GM12878 (cell line): ENCODE measurements around the gene NUP54. TPM values are rescaled to one million over a fixed set of nuclear protein-coding genes. Genes with fewer than 3 reads are reported as not detected.

Experiments used
- ATAC-seq: fragments of 200-7000 bp; cut with Tn5 transposase; 3 replicates; pipeline ENCODE4 v1.9.1; 2020; ENCODE audit warnings: mild to moderate bottlenecking, moderate library complexity
- BruUV-seq: library from RNA; stranded (reverse); fragments of 400-500 nt; replicated peaks from 2 replicates; lab custom pipeline; 2021; lab: Mats Ljungman, UMichigan
- CTCF ChIA-PET: fragments of 300-600 bp; sonication (Branson Sonifier 250); formaldehyde crosslinking; extraction: SDS; loops from one replicate; lab custom pipeline; 2021; ENCODE audit warnings: inconsistent platforms; lab: Yijun Ruan, JAX
- POLR2A ChIA-PET: fragments of 350-600 bp; formaldehyde crosslinking; extraction: SDS; loops from one replicate; lab custom pipeline; 2021; ENCODE audit warnings: inconsistent platforms; lab: Charles Lee
- RAD21 ChIA-PET: fragments of 300-600 bp; sonication (Branson Sonifier 250); formaldehyde crosslinking; loops from one replicate; lab custom pipeline; 2023; ENCODE audit warnings: antibody characterized with exemption; ENCODE audit not compliant: unreplicated experiment; lab: Charles Lee
- SMC1A ChIA-PET: fragments of 300-600 bp; sonication (Branson Sonifier 250); formaldehyde crosslinking; loops from one replicate; lab custom pipeline; 2023; ENCODE audit not compliant: unreplicated experiment, uncharacterized antibody; lab: Charles Lee
- DNase-seq: peaks from one replicate; pipeline ENCODE4 v3.0.0-alpha.2; 2011; ENCODE audit warnings: low read depth, low spot score
- FAIRE-seq: peaks from 3 replicates; lab custom pipeline; 2011; peaks lifted over from hg19 to GRCh38; lab: Jason Lieb, UNC
- H2AFZ ChIP-seq: 2 replicates; pipeline ENCODE4 v1.6.0; 2011; ENCODE audit warnings: low read depth, low read length, control low read depth; ENCODE audit not compliant: control insufficient read depth
- H3K27ac ChIP-seq: 2 replicates; pipeline ENCODE4 v1.5.1; 2011; ENCODE audit warnings: control low read depth; ENCODE audit not compliant: control insufficient read depth, insufficient read depth
- H3K27me3 ChIP-seq, 2 experiments: replicated peaks in 1 of 2; 2 replicates each; pipeline versions ENCODE4 v1.6.0 to v1.6.1; 2011; ENCODE audit warnings: low read length in 1 of 2; ENCODE audit not compliant: control insufficient read depth in 2 of 2, insufficient read depth in 2 of 2
- H3K36me3 ChIP-seq, 2 experiments: 2 replicates each; pipeline ENCODE4 v1.5.1; 2011; ENCODE audit warnings: low read length in 1 of 2; ENCODE audit not compliant: control insufficient read depth in 2 of 2, insufficient read depth in 2 of 2
- H3K4me1 ChIP-seq: 2 replicates; pipeline ENCODE4 v1.6.1; 2011; ENCODE audit warnings: mild to moderate bottlenecking, low read length, moderate library complexity, mixed read lengths; ENCODE audit not compliant: control insufficient read depth, insufficient read depth
- H3K4me2 ChIP-seq: 2 replicates; pipeline ENCODE4 v1.6.0; 2011; ENCODE audit warnings: control low read depth; ENCODE audit not compliant: control insufficient read depth, insufficient read depth
- H3K4me3 ChIP-seq: fragments of 200-600 bp; sonication (generic); 2 replicates; pipeline ENCODE4 v1.5.1; 2016
- H3K79me2 ChIP-seq: 2 replicates; pipeline ENCODE4 v1.6.0; 2011; ENCODE audit warnings: low read length; ENCODE audit not compliant: control insufficient read depth, insufficient read depth
- H3K9ac ChIP-seq: 2 replicates; pipeline ENCODE4 v1.8.0; 2011; ENCODE audit warnings: low read length, control low read depth, mixed read lengths; ENCODE audit not compliant: control insufficient read depth, insufficient read depth
- H3K9me3 ChIP-seq: replicated peaks from 3 replicates; pipeline ENCODE4 v1.5.1; 2011; ENCODE audit warnings: mild to moderate bottlenecking, low read length; ENCODE audit not compliant: control insufficient read depth, insufficient read depth
- H4K20me1 ChIP-seq: 2 replicates; pipeline ENCODE4 v1.6.0; 2011; ENCODE audit not compliant: control insufficient read depth, insufficient read depth
- EGR1 ChIP-seq, 2 experiments: IDR thresholded peaks; 1 replicate in 1 of 2; 2 replicates in 1 of 2; pipeline ENCODE4 v1.6.1; 2011 to 2012; ENCODE audit warnings: low read depth in 2 of 2, low read length in 2 of 2, borderline replicate concordance in 1 of 2, mild to moderate bottlenecking in 1 of 2, moderate library complexity in 1 of 2
- FOXM1 ChIP-seq: IDR thresholded peaks from 2 replicates; pipeline ENCODE4 v1.6.1; 2012; ENCODE audit warnings: low read depth, mild to moderate bottlenecking, inconsistent platforms, low read length, moderate library complexity
- HSF1 ChIP-seq: fragments of 150-350 bp; IDR thresholded peaks from 2 replicates; pipeline ENCODE4 v1.6.1; 2014; ENCODE audit warnings: mild to moderate bottlenecking, low read depth, low read length
- JUND ChIP-seq: IDR thresholded peaks from 2 replicates; pipeline ENCODE4 v1.6.1; 2012; ENCODE audit warnings: low read depth, mild to moderate bottlenecking, low read length, improper control_type of control experiment, moderate library complexity
- NFXL1 ChIP-seq: fragments of 450-650 bp; IDR thresholded peaks from 2 replicates; pipeline ENCODE4 v1.6.1; 2017; ENCODE audit warnings: antibody characterized with exemption, mild to moderate bottlenecking, borderline replicate concordance
- RAD51 ChIP-seq: fragments of 450-650 bp; IDR thresholded peaks from 2 replicates; pipeline ENCODE4 v1.6.1; 2016; ENCODE audit warnings: moderate library complexity, mild to moderate bottlenecking, inconsistent platforms
- SMAD1 ChIP-seq: fragments of 450-650 bp; IDR thresholded peaks from 2 replicates; pipeline ENCODE4 v1.6.1; 2018; ENCODE audit warnings: mild to moderate bottlenecking, low read depth; ENCODE audit not compliant: partially characterized antibody
- SMAD5 ChIP-seq: IDR thresholded peaks from 2 replicates; pipeline ENCODE4 v1.6.1; 2016; ENCODE audit warnings: antibody characterized with exemption, low read depth
- STAT3 ChIP-seq: IDR thresholded peaks from 2 replicates; pipeline ENCODE4 v1.6.1; 2011; ENCODE audit warnings: low read depth, low read length, improper control_type of control experiment
- ZNF207 ChIP-seq: fragments of 450-650 bp; IDR thresholded peaks from 2 replicates; pipeline ENCODE4 v1.6.1; 2014; ENCODE audit warnings: antibody characterized with exemption, mild to moderate bottlenecking, borderline replicate concordance
- ZSCAN29 ChIP-seq: fragments of 450-650 bp; IDR thresholded peaks from 2 replicates; pipeline ENCODE4 v1.6.1; 2017; ENCODE audit warnings: mild to moderate bottlenecking, moderate library complexity
- WGBS: methylation state at CpG from one replicate; pipeline ENCODE4 v1.1.6; 2016; ENCODE audit warnings: low lambda C conversion rate; ENCODE audit not compliant: insufficient replicate concordance, insufficient coverage; ENCODE audit errors: missing lambda C conversion rate; 5-methylcytosine and 5-hydroxymethylcytosine counted together
- in situ Hi-C: fragments of 300-500 bp; cut with MboI; formaldehyde crosslinking; loops from 9 replicates; pipeline ENCODE4 v1.14.3; 2018; ENCODE audit warnings: mixed read lengths
- intact Hi-C: fragments of 100-400 bp; cut with micrococcal nuclease; formaldehyde crosslinking; loops from one replicate; pipeline ENCODE4 v1.14.2; 2022; ENCODE audit not compliant: unreplicated experiment
- polyA plus RNA-seq, 11 experiments: library from polyadenylated mRNA; depleted of rRNA in 4 of 11; unstranded in 6 of 11; stranded (reverse) in 5 of 11; fragments of >200 nt; fragmentation: Nextera tagmentation in 4 of 11; fragmentation: Illumina TruSeq in 1 of 11; extraction: Ambion mirVana in 4 of 11; extraction: Trizol in 1 of 11; gene quantifications; 1 replicate in 1 of 11; 2 replicates in 10 of 11; pipeline versions ENCODE4 v1.2.1 to v1.2.3, GENCODE V29; 2011 to 2016; ENCODE audit warnings: inconsistent platforms in 2 of 11, missing spikeins in 2 of 11, low read depth in 1 of 11
- total RNA-seq, 4 experiments: library from RNA; depleted of rRNA in 3 of 4; stranded (reverse); fragments of >200 nt in 3 of 4; fragmentation: Illumina TruSeq in 1 of 4; extraction: Trizol in 1 of 4; gene quantifications; 2 replicates each; pipeline versions ENCODE4 v1.2.1 to v1.2.3, GENCODE V29; 2013 to 2021
- TF ChIP-seq, protein P1 (sequence below): IDR thresholded peaks from 2 replicates; pipeline ENCODE4 v1.6.1; 2011; ENCODE audit warnings: borderline replicate concordance, low read depth, mild to moderate bottlenecking, moderate library complexity, low read length; ENCODE audit not compliant: insufficient read depth, poor library complexity, severe bottlenecking

Gene NUP54
- total and polyA plus RNA-seq, 10 of the 15 experiments (the other 5 are each of a cell fraction or from before 2014, with no cell fraction given) = 17.5 to 69.0 (median 42.3) TPM

- WGBS = 85% methylated on average over 3 of the region's 3 CpGs
- BruUV-seq = no TSS peak
- TF ChIP-seq STAT3 (no peak), EGR1 (IDR thresholded peaks at IDR 0.05; ENCODE audit: borderline replicate concordance in 1 of 2, low read depth in 2 of 2, low read length in 2 of 2) (no peak)
- TF ChIP-seq, all 136 proteins: peak for 0
- DNase-seq = no peak
- ChIA-PET RAD21 (no interaction called here), POLR2A (no interaction called here), SMC1A (interaction anchor here (1.0 kb wide), 1 partner anchor 13 kb away, joined by 3 read pairs; no protein-coding TSS in a partner anchor), CTCF (no interaction called here)
- in situ Hi-C loops = no loop called here
- no peak overlapping the region for H3K4me2 ChIP-seq
- ATAC-seq = no peak
- H3K9ac ChIP-seq = no peak overlapping the region
- no peak for FAIRE-seq
- H3K4me1 ChIP-seq = no peaks in the 10 kb centered on the region
- peaks cover 0 to 3% of the 10 kb centered on the region in 2 experiments; a peak in 1 of 4 replicates for H3K27me3 ChIP-seq
- no peak overlapping the region for H3K4me3 ChIP-seq
- H3K79me2 ChIP-seq = no peaks in the 10 kb centered on the region
- no peak overlapping the region for H3K27ac ChIP-seq
- no peaks in the 10 kb centered on the region for H4K20me1 ChIP-seq
- intact Hi-C loops = no loop called here
- H2AFZ ChIP-seq = no peak overlapping the region
- no peaks in the 10 kb centered on the region for H3K9me3 ChIP-seq
- no peaks in the 10 kb centered on the region for H3K36me3 ChIP-seq
Observed at GRCh38 chr4:76096076-76096475, 52.1 kb downstream of the NUP54 start.

- no peak overlapping the region for H3K4me2 ChIP-seq
- H3K79me2 ChIP-seq = no peaks in the 10 kb centered on the region
- no peak overlapping the region for H3K4me3 ChIP-seq
- no peak for TF ChIP-seq JUND
- no peak for TF ChIP-seq ZSCAN29
- no peak for TF ChIP-seq ZNF207
- TF ChIP-seq RAD51 = no peak
- no peak for TF ChIP-seq SMAD1
- no peak for TF ChIP-seq SMAD5
- no peak for TF ChIP-seq NFXL1
- no peak for TF ChIP-seq FOXM1
- TF ChIP-seq, protein P1, sequence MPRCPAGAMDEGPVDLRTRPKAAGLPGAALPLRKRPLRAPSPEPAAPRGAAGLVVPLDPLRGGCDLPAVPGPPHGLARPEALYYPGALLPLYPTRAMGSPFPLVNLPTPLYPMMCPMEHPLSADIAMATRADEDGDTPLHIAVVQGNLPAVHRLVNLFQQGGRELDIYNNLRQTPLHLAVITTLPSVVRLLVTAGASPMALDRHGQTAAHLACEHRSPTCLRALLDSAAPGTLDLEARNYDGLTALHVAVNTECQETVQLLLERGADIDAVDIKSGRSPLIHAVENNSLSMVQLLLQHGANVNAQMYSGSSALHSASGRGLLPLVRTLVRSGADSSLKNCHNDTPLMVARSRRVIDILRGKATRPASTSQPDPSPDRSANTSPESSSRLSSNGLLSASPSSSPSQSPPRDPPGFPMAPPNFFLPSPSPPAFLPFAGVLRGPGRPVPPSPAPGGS = no peak
- TF ChIP-seq HSF1 = no peak
- no peaks in the 10 kb centered on the region for H3K4me1 ChIP-seq
- ChIA-PET POLR2A (no interaction called here), SMC1A (interaction anchor here (1.0 kb wide), 1 partner anchor 12 kb away, joined by 3 read pairs; no protein-coding TSS in a partner anchor), CTCF (no interaction called here), RAD21 (no interaction called here)
- H2AFZ ChIP-seq = no peak overlapping the region
- no peak for DNase-seq
- intact Hi-C loops (no loop called here), in situ Hi-C loops (no loop called here)
- BruUV-seq = no TSS peak
- peaks cover 0 to 3% of the 10 kb centered on the region in 2 experiments; a peak in 1 of 4 replicates for H3K27me3 ChIP-seq
- no peak overlapping the region for H3K9ac ChIP-seq
- ATAC-seq = no peak
- no peaks in the 10 kb centered on the region for H4K20me1 ChIP-seq
- no peaks in the 10 kb centered on the region for H3K9me3 ChIP-seq
- no peaks in the 10 kb centered on the region for H3K36me3 ChIP-seq
- H3K27ac ChIP-seq = no peak overlapping the region
- no peak for FAIRE-seq
Observed at GRCh38 chr4:76095568-76095967, 52.6 kb downstream of the NUP54 start.
